Right atrium auricular region (tissue), 2 donors: ENCODE measurements around the gene ZPR1. TPM values are rescaled to one million over a fixed set of nuclear protein-coding genes. Genes with fewer than 3 reads are reported as not detected.

Experiments used
- DNase-seq: peaks from one replicate; pipeline ENCODE4 v3.0.0-alpha.2; 2019; ENCODE audit warnings: low spot score
- H3K27ac ChIP-seq, 2 donors: fragments of 200-600 bp; sonication (generic); 1 replicate in 1 of 2; 2 replicates in 1 of 2; pipeline ENCODE4 v1.5.1; 2016 to 2019
- H3K27me3 ChIP-seq, 2 donors: fragments of 200-600 bp; sonication (generic); one replicate each; pipeline versions ENCODE4 v1.5.1 to v1.6.0; 2017 to 2019
- H3K36me3 ChIP-seq: fragments of 200-600 bp; sonication (generic); one replicate; pipeline ENCODE4 v1.5.1; 2016
- H3K4me1 ChIP-seq, 2 donors: fragments of 200-600 bp; sonication (generic); one replicate each; pipeline versions ENCODE4 v1.5.1 to v1.6.0; 2017 to 2019
- H3K4me3 ChIP-seq, 2 donors: fragments of 200-600 bp; sonication (generic); 1 replicate in 1 of 2; 2 replicates in 1 of 2; pipeline ENCODE4 v1.5.1; 2017 to 2019; ENCODE audit warnings: mild to moderate bottlenecking in 1 of 2, moderate library complexity in 1 of 2
- H3K9me3 ChIP-seq, 2 donors: fragments of 200-600 bp; sonication (generic); one replicate each; pipeline ENCODE4 v1.5.1; 2019
- total RNA-seq, 2 donors: library from RNA; depleted of rRNA; stranded (reverse); fragments of >200 nt; gene quantifications; one replicate each; pipeline ENCODE4 v1.1.0, GENCODE V29; 2016
- TF ChIP-seq, protein P1 (sequence below), 2 donors: fragments of 200-600 bp; sonication (generic); IDR thresholded peaks; one replicate each; pipeline ENCODE4 v1.5.1; 2019; ENCODE audit warnings: antibody characterized with exemption in 2 of 2

ZPR1 gene
- total RNA-seq, 2 donors from 2014 or later, result 16.8 to 20.6 TPM

DNA sequence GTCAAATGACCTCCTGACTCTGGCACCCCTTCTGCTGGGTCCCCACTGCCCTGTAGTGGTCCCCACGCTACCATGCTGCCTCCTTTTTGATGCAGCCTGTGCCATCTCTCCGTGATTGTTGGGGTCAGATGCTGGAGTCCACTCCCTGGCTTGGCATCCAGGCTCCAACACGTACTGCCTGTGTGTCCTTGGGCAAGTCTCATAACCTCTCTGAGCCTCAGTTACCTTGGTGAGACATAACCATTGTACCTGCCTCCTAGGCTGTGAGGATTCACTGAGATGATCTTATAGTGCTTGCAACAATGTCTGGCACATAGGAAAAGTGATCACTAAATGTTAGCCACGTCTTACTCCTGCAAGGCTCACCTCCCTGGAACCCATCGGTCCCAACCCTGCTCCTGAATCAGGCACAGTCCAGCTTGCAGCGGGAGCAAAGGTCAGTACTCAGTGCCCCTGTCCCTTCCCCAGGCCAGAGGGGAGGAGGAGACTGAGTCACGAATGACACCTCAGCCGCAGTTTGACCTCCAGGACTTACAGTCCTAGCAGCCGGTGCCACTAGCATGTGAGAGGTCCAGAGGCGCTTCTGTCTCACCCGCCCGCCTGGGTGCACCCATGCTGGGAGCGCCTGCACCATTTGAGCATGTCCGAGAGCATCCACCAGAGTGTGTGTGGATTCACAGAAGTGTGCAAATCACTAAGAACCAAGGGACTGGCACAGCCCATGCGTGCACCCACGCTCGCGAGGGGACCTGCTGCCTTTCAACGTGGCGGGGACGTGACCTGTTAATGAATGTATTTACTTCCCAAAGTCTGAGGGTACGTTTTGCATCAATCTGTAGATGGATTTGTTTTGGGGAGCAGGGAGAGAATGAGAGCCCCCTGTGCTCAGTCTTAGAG lies 38.3 kb upstream of the ZPR1 start:
- Histone ChIP-seq H3K4me3 (no peak overlapping the region), H3K27me3 (no peaks in the 10 kb centered on the region), H3K4me1 (no peaks in the 10 kb centered on the region), H3K36me3 (no peaks in the 10 kb centered on the region), H3K27ac (no peak overlapping the region), H3K9me3 (no peaks in the 10 kb centered on the region)
- TF ChIP-seq, protein P1, sequence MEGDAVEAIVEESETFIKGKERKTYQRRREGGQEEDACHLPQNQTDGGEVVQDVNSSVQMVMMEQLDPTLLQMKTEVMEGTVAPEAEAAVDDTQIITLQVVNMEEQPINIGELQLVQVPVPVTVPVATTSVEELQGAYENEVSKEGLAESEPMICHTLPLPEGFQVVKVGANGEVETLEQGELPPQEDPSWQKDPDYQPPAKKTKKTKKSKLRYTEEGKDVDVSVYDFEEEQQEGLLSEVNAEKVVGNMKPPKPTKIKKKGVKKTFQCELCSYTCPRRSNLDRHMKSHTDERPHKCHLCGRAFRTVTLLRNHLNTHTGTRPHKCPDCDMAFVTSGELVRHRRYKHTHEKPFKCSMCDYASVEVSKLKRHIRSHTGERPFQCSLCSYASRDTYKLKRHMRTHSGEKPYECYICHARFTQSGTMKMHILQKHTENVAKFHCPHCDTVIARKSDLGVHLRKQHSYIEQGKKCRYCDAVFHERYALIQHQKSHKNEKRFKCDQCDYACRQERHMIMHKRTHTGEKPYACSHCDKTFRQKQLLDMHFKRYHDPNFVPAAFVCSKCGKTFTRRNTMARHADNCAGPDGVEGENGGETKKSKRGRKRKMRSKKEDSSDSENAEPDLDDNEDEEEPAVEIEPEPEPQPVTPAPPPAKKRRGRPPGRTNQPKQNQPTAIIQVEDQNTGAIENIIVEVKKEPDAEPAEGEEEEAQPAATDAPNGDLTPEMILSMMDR (IDR thresholded peaks at IDR 0.05), result no peak
- DNase-seq, result no peak

DNA sequence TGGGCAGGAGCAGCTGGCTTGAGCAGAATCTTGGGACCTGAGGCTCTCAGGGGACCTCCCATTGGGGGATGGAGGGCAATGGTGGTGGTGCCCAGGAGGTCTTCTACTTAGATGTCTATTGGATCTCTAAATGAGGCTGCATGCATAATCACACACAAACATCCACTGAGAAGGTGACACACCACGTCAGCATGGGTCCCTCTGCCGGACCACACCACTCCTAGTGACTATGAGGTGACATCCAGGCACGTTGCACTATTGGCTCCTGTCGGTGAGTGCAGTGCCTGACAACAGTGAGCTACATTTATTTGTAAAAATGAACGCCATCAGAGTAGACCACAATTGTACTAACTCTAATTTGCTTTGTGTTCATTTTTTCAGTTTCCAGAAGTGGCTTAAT lies 37.6 kb upstream of the ZPR1 start:
- H3K27me3 ChIP-seq, result no peaks in the 10 kb centered on the region

DNA sequence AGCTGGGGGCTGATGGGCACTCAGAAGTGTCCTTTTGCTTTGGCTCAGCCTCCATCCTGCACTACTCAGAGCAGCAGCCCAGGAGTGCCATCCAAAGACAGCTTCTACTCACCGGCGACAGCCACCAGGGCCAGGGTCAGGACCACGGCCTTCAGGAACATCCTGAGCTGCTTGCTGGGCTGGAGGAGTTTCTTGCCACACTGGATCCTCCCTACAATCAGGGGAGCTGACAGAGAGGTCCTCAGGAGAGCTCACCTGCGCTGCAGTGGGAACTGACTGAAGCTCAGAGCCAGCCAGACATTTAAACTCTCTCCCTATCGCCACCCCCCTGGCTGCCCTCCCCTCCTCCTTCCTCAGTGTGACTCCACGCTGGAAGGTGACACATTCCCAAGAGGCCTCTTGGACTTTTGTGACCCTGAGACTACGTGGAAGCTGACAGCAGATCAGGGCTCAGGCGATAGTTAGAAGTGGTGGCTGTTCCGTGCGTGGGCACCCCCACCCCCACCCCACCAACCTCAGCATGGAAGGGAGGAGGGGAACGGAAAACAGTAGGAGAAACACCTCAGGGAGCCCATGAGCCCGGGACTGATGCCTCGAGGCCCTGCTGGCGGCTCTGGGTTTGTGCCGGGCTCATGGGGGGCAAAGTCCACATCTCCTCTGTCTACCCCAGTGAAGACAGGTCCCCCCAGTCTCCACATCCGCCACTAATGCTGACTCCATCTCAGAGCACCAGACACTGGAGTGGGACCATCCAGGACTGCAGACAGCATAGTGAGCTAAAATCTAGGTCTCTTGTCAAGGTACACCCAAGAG lies 35.4 kb upstream of the ZPR1 start, which contains the start of gene APOA4:
APOA4 (minus strand) TSS at position 274 of the 813 bp plus-strand sequence; CDS start at position 161, 113 bp downstream.
- Histone ChIP-seq H3K4me3 (no peak within 1 kb of the TSS), H3K27ac (no peak within 1 kb of the TSS), H3K4me1 (no peaks in the 10 kb centered on the region), H3K36me3 (no peaks in the 10 kb centered on the region), H3K27me3 (no peaks in the 10 kb centered on the region), H3K9me3 (no peaks in the 10 kb centered on the region)
- TF ChIP-seq, protein P1 (IDR thresholded peaks at IDR 0.05), result no peak
- DNase-seq, result no peak

More for the DNA sequence above, 37.6 kb upstream of the ZPR1 start:
- Histone ChIP-seq H3K4me1 (no peaks in the 10 kb centered on the region), H3K36me3 (no peaks in the 10 kb centered on the region), H3K27ac (no peak overlapping the region), H3K4me3 (no peak overlapping the region), H3K9me3 (no peaks in the 10 kb centered on the region)
- no peak for DNase-seq
- TF ChIP-seq, protein P1 (IDR thresholded peaks at IDR 0.05), result no peak

DNA sequence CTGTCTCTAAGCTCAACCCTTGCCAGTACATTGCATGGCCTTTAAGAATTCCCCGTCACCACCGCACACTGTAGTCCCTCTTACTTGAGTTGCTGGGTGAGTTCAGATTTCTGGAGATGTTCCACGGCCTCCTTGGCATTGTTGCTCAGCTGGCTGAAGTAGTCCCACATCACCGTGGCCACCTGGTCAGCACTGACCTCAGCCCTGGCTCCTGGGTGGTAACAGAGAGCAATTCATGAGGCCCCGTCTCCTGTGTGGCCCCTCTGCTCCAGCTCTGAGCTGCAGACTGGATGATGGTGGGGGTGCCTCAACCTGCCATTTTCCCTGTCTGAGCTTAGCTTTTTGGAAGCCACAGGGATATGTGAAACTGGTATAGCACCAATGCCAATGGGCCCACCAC lies 34.8 kb upstream of the ZPR1 start:
- Histone ChIP-seq H3K27ac (no peak overlapping the region), H3K9me3 (no peaks in the 10 kb centered on the region), H3K4me1 (no peaks in the 10 kb centered on the region), H3K36me3 (no peaks in the 10 kb centered on the region), H3K4me3 (no peak overlapping the region), H3K27me3 (no peaks in the 10 kb centered on the region)
- TF ChIP-seq, protein P1 (IDR thresholded peaks at IDR 0.05), result no peak
- no peak for DNase-seq

- H3K27ac ChIP-seq, result no peak overlapping the region
- H3K27me3 ChIP-seq, result no peaks in the 10 kb centered on the region
- TF ChIP-seq, protein P1 (IDR thresholded peaks at IDR 0.05), result no peak
- H3K9me3 ChIP-seq, result no peaks in the 10 kb centered on the region
- no peak overlapping the region for H3K4me3 ChIP-seq
- no peaks in the 10 kb centered on the region for H3K36me3 ChIP-seq
- DNase-seq, result no peak
- H3K4me1 ChIP-seq, result no peaks in the 10 kb centered on the region
These were observed 33.5 kb upstream of the ZPR1 start for GRCh38 chr11:116821050-116821918.
